Sigmoid colon (tissue), 7 donors: ENCODE measurements around the gene DCUN1D2. TPM values are rescaled to one million over a fixed set of nuclear protein-coding genes. Genes with fewer than 3 reads are reported as not detected.
"Not testable (repeated sequence)": the region's sequence is repeated elsewhere in the genome, so short reads cannot be mapped to it uniquely, and the experiment has no call there.

Experiments used
- DNase-seq: peaks from one replicate; pipeline ENCODE4 v3.0.0-alpha.2; 2019
- H3K27ac ChIP-seq, 4 donors: fragments of 200-600 bp; sonication (generic); one replicate each; pipeline ENCODE4 v1.5.1; 2016 to 2019; ENCODE audit warnings: mild to moderate bottlenecking in 1 of 4
- H3K27me3 ChIP-seq, 3 donors: fragments of 200-600 bp; sonication (generic); one replicate each; pipeline ENCODE4 v1.5.1; 2019; ENCODE audit warnings: mild to moderate bottlenecking in 1 of 3
- H3K36me3 ChIP-seq, 4 donors: fragments of 200-600 bp; sonication (generic); one replicate each; pipeline ENCODE4 v1.5.1; 2016 to 2019
- H3K4me1 ChIP-seq, 4 donors: fragments of 200-600 bp; sonication (generic); one replicate each; pipeline ENCODE4 v1.5.1; 2017 to 2019
- H3K4me3 ChIP-seq, 4 donors: fragments of 200-600 bp; sonication (generic); one replicate each; pipeline ENCODE4 v1.5.1; 2017 to 2019; ENCODE audit warnings: mild to moderate bottlenecking in 2 of 4, moderate library complexity in 1 of 4
- H3K9me3 ChIP-seq, 4 donors: fragments of 200-600 bp in 3 of 4; sonication (generic) in 3 of 4; one replicate each; pipeline versions ENCODE4 v1.5.1 to v1.6.1; 2013 to 2019
- EP300 ChIP-seq, 4 donors: sonication (generic); formaldehyde crosslinking; IDR thresholded peaks; one replicate each; pipeline ENCODE4 v1.6.1; 2017; ENCODE audit warnings: antibody characterized with exemption in 4 of 4
- POLR2A ChIP-seq, 2 donors: fragments of 450-650 bp; IDR thresholded peaks; one replicate each; pipeline ENCODE4 v1.6.1; 2016; ENCODE audit warnings: antibody characterized with exemption in 2 of 2, mild to moderate bottlenecking in 2 of 2, moderate library complexity in 2 of 2
- POLR2AphosphoS5 ChIP-seq, 4 donors: sonication (generic); formaldehyde crosslinking; IDR thresholded peaks; one replicate each; pipeline ENCODE4 v1.6.1; 2017; ENCODE audit warnings: antibody characterized with exemption in 4 of 4
- WGBS, 2 donors: extraction: QIAGEN DNeasy Blood & Tissue Kit; methylation state at CpG; one replicate each; pipeline ENCODE4 v1.1.7; 2013; 5-methylcytosine and 5-hydroxymethylcytosine counted together
- intact Hi-C: fragments of 100-400 bp; cut with DNase I; formaldehyde crosslinking; loops from one replicate; pipeline ENCODE4 v1.15.1; 2023
- polyA plus RNA-seq, 3 donors: library from polyadenylated mRNA; stranded (reverse); fragments of 200-250 nt; gene quantifications; one replicate each; pipeline ENCODE4 v1.2.3, GENCODE V29; 2013
- total RNA-seq, 4 donors: library from RNA; depleted of rRNA; stranded (reverse); fragments of >200 nt; gene quantifications; one replicate each; pipeline ENCODE4 v1.1.0, GENCODE V29; 2016
- TF ChIP-seq, protein P1 (sequence below), 4 experiments: fragments of 450-650 bp in 3 of 4; fragments of 200-600 bp in 1 of 4; IDR thresholded peaks; one replicate each; pipeline ENCODE4 v1.5.1; 2016 to 2019; ENCODE audit warnings: antibody characterized with exemption in 4 of 4, mild to moderate bottlenecking in 3 of 4, moderate library complexity in 2 of 4
- donor health status: healthy with polysubstance abuse.
- donor health status: Bipolar disorder and iron deficiency.
- donor health status: healthy.

The DCUN1D2 gene
- total and polyA plus RNA-seq, 7 donors: 6.6 to 33.0 (median 20.6) TPM

DNA sequence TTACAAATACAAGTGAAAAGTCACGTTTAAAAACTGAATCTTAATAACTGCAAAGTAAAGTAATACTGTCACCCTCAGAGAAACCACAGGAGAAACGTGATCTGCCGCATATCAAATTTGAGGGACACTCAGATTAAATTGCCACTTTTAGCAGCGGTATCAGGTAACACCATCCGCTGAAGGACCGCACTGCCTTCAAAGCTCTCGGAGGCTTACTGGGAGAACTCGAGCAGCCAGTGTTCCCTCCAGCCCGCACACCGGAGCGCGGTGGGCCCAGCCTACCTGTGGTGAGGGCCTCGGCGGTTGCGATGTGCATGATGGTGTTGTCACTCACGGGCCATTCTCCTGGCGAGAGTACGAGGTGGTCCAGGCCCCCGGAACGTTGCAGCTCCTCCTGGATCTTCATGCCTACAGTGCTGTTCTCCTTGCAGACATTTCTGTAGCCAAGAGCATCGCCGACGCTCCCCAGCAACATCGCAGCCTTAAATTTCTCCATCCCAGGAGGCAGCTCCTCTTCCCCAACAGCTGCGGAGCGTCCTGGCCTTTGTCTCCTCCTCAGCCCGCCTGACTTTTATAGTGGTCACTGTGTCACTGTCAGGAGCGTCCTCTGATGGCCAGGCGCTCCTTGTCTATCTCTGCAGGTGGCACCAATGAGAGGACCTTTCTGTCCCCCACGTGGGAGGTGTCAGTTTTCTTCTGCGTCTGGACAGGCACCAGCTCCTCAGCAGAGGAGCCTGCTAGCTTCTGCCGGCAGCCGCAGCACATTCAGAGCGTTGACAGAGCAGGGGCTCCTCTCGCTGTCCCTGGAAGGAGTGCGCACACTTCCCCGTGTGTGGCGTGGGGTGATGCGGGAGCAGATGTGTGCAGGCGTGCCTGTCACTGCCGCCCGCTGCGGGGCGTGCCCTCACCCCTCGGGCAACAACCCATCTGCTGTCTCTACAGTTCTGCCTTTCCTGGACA, 37.3 kb downstream of the DCUN1D2 start, which contains the start of gene ADPRHL1:
ADPRHL1 (minus strand) TSS at position 547 of the 960 bp plus-strand sequence; CDS start at position 496, 51 bp downstream.
- 89 to 91% methylated on average over 45 of the region's 45 CpGs for WGBS, 2 donors
- Histone ChIP-seq H3K27me3 (no peaks in the 10 kb centered on the region), H3K4me1 (peaks cover 0 to 27% (median 21%) of the 10 kb centered on the region in 4 donors), H3K9me3 (no peaks in the 10 kb centered on the region), H3K27ac (peak within 1 kb of the TSS in 3 of 4 donors; percentile 73 to 79 (median 79)), H3K36me3 (peaks cover 0 to 31% (median 13%) of the 10 kb centered on the region in 4 donors), H3K4me3 (peak within 1 kb of the TSS in 1 of 4 donors; percentile 3)
- intact Hi-C loops: no loop called here
- peak; percentile 70 for DNase-seq
- peak in 1 of 4 donors; percentile 26 for TF ChIP-seq POLR2AphosphoS5 (IDR thresholded peaks at IDR 0.05)
- TF ChIP-seq EP300 (IDR thresholded peaks at IDR 0.05): no peak

DNA sequence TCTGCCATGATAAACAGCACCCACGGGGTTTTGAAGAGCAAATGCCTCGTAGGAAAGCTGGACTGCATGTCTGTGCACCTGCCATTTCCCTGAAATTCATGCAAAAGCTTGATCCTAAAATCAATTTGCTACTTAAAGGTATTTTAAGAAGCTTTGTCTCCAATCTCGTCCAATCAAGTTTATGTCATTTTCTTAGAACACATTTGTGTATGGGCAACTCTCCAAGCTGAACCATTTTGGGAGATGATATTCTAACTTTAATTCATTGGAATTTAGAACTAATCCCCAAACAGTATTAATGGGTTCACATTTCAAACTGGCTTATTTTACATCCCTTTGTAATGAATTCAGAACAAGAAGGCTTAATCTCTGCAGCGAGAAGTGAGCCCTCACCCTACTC, 38.0 kb downstream of the DCUN1D2 start:
- H3K4me3 ChIP-seq: no peak overlapping the region
- H3K27me3 ChIP-seq: no peaks in the 10 kb centered on the region
- peaks cover 0 to 26% (median 9%) of the 10 kb centered on the region in 4 donors for H3K36me3 ChIP-seq
- WGBS, 2 donors: 88 to 92% methylated on average over 4 of the region's 4 CpGs
- H3K27ac ChIP-seq: no peak overlapping the region
- no peak for TF ChIP-seq POLR2A (IDR thresholded peaks at IDR 0.05)
- TF ChIP-seq POLR2AphosphoS5 (IDR thresholded peaks at IDR 0.05): no peak
- TF ChIP-seq, protein P1, sequence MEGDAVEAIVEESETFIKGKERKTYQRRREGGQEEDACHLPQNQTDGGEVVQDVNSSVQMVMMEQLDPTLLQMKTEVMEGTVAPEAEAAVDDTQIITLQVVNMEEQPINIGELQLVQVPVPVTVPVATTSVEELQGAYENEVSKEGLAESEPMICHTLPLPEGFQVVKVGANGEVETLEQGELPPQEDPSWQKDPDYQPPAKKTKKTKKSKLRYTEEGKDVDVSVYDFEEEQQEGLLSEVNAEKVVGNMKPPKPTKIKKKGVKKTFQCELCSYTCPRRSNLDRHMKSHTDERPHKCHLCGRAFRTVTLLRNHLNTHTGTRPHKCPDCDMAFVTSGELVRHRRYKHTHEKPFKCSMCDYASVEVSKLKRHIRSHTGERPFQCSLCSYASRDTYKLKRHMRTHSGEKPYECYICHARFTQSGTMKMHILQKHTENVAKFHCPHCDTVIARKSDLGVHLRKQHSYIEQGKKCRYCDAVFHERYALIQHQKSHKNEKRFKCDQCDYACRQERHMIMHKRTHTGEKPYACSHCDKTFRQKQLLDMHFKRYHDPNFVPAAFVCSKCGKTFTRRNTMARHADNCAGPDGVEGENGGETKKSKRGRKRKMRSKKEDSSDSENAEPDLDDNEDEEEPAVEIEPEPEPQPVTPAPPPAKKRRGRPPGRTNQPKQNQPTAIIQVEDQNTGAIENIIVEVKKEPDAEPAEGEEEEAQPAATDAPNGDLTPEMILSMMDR (IDR thresholded peaks at IDR 0.05): no peak
- TF ChIP-seq EP300 (IDR thresholded peaks at IDR 0.05): no peak
- DNase-seq: no peak
- intact Hi-C loops: no loop called here
- H3K4me1 ChIP-seq: peaks cover 0 to 25% (median 20%) of the 10 kb centered on the region in 4 donors
- H3K9me3 ChIP-seq: no peaks in the 10 kb centered on the region

DNA sequence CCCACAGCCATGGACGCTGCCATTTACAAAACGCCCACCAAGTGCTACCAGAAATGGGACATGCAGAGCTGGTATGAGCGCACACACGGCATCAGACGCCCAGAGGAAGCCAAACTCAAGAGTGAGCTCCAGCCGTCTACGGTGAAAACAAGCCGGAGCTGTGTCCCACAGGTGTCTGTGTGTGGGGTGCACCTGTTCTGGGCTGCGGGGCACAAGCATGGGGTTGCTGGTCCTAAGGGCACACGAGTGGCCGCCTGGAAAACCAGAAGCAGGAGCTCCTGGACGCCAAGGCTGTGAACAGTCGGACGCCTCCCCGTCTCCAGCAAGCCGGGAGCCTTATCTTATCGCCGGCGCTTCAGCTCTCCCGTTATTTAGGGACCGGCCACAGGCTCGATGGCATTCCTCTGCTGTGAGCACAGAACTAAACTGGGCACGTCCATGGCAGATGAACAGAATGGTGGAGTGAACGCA, 38.5 kb downstream of the DCUN1D2 start:
- no peak overlapping the region for H3K27ac ChIP-seq
- intact Hi-C loops: no loop called here
- H3K4me3 ChIP-seq: no peak overlapping the region
- peak; percentile 36 for DNase-seq
- H3K27me3 ChIP-seq: no peaks in the 10 kb centered on the region
- peaks cover 0 to 22% (median 6%) of the 10 kb centered on the region in 4 donors for H3K36me3 ChIP-seq
- peaks cover 0 to 25% (median 20%) of the 10 kb centered on the region in 4 donors for H3K4me1 ChIP-seq
- TF ChIP-seq, protein P1 (IDR thresholded peaks at IDR 0.05): no peak
- no peak for TF ChIP-seq POLR2AphosphoS5 (IDR thresholded peaks at IDR 0.05)
- TF ChIP-seq EP300 (IDR thresholded peaks at IDR 0.05): no peak
- no peak for TF ChIP-seq POLR2A (IDR thresholded peaks at IDR 0.05)
- no peaks in the 10 kb centered on the region for H3K9me3 ChIP-seq
- WGBS, 2 donors: 95 to 97% methylated on average over 24 of the region's 24 CpGs

DNA sequence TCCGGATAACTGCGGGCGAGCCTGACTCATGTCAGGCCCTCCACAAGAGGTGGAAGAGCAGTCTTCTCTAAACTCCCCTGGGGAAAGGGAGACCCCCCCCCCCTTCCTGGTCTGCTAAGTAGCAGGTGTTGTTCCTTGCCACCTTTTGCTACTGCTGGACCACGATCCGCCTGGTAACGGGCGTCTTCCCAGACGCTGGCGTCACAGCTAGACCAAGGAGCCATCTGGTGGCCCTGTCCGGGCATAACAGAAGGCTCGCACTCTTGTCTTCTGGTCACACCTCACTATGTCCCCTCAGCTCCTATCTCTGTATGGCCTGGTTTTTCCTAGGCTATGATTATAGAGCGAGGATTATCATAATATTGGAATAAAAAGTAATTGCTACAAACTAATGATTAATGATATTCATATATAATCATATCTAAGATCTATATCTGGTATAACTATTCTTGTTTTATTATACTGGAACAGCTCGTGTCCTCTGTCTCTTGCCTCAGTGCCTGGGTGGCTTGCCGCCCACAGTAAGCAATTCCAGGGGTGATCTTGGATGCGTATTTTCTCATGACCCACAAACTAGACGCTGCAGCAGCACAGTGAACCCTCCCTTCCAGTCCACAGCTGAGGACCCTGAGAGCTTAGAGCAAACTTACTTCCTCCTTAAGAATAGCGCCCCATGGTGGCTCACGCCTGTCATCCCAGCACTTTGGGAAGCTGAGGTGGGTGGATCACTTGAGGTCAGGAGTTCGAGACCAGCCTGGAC, 39.5 kb downstream of the DCUN1D2 start:
- H3K4me3 ChIP-seq, H3K27ac ChIP-seq, H3K27me3 ChIP-seq, intact Hi-C loops, H3K9me3 ChIP-seq: not testable (repeated sequence)
- TF ChIP-seq, protein P1 (IDR thresholded peaks at IDR 0.05): peak in 3 of 4 experiments; percentile 22 to 32 (median 23)
- 50 to 72% methylated on average over 18 of the region's 19 CpGs for WGBS, 2 donors
- Histone ChIP-seq H3K4me1 (peaks cover 0 to 25% (median 20%) of the 10 kb centered on the region in 4 donors), H3K36me3 (peaks cover 0 to 12% (median 1%) of the 10 kb centered on the region in 4 donors)
- DNase-seq: peak; percentile 70

DNA sequence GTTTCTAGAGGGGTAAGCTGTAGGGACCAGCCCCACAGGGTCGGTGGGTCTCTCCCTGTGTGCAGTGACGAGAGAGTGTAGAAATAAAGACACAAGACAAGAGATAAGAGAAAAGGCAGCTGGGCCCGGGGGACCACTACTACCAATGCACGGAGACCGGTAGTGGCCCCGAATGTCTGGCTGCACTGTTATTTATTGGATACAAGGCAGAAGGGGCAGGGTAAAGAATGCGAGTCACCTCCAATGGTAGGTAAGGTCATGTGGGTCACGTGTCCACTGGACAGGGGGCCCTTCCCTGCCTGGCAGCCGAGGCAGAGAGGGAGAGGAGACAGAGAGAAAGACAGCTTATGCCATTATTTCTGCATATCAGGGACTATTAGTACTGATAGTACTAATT, 40.2 kb downstream of the DCUN1D2 start:
- intact Hi-C loops, H3K36me3 ChIP-seq, H3K27me3 ChIP-seq, H3K4me3 ChIP-seq, H3K27ac ChIP-seq, H3K9me3 ChIP-seq: not testable (repeated sequence)
- peaks cover 0 to 25% (median 20%) of the 10 kb centered on the region in 4 donors for H3K4me1 ChIP-seq
- WGBS, 2 donors: 86 to 91% methylated on average over 9 of the region's 9 CpGs
- DNase-seq: peak; percentile 49
